ENCODE data around the gene CDC73. TPM values are rescaled to one million over a fixed set of nuclear protein-coding genes. Genes with fewer than 3 reads are reported as not detected.

Gene CDC73
- total RNA-seq, 1 experiment from 2014 or later: 63.2 TPM

- ChIA-PET RAD21 (ENCODE audit: low non-redundant PET in 1 of 2, low total read pairs in 2 of 2, uncharacterized antibody in 2 of 2, unreplicated experiment in 2 of 2) (no interaction called here), POLR2A (no interaction called here)
Observed at GRCh38 chr1:193185211-193185610, 63.4 kb downstream of the CDC73 start.

More at GRCh38 chr1:193185211-193185610, 63.4 kb downstream of the CDC73 start:
- intact Hi-C loops (cut with micrococcal nuclease): loop anchor here (10.0 kb wide), 1 partner anchor 570 kb away; no protein-coding TSS in a partner anchor
- Histone ChIP-seq H3K27me3 (ENCODE audit: insufficient read depth, low read length) (no peaks in the 10 kb centered on the region), H3K4me1 (ENCODE audit: control insufficient read depth in 1 of 2, insufficient read depth in 2 of 2, low read length in 2 of 2) (no peaks in the 10 kb centered on the region), H3K4me3 (replicated peaks in 1 of 2; ENCODE audit: low read depth in 1 of 2, low read length in 2 of 2) (no peak overlapping the region), H3K9ac (ENCODE audit: low read length) (no peak overlapping the region), H3K79me2 (ENCODE audit: insufficient read depth, low read length) (peaks cover 88% of the 10 kb centered on the region), H4K20me1 (ENCODE audit: insufficient read depth) (peaks cover 45% of the 10 kb centered on the region), H3K9me2 (ENCODE audit: insufficient read depth) (no peaks in the 10 kb centered on the region), H3K4me2 (ENCODE audit: low read length) (no peak overlapping the region), H2AFZ (ENCODE audit: low read depth, low read length, poor library complexity, severe bottlenecking) (no peak overlapping the region), H3K36me3 (ENCODE audit: control insufficient read depth in 1 of 2, insufficient read depth in 2 of 2, low read length in 2 of 2) (no peaks in the 10 kb centered on the region), H3K27ac (ENCODE audit: low read depth, low read length) (no peak overlapping the region), H3K9me3 (ENCODE audit: control insufficient read depth in 1 of 2, insufficient read depth in 1 of 2, low read depth in 1 of 2, low read length in 2 of 2) (no peaks in the 10 kb centered on the region)
- TF ChIP-seq ATF3 (IDR thresholded peaks at IDR 0.05) (no peak), YY1 (IDR thresholded peaks at IDR 0.05; ENCODE audit: extremely low read depth, insufficient replicate concordance, low read depth, low read length) (no peak), ZFX (IDR thresholded peaks at IDR 0.05) (no peak), REST (IDR thresholded peaks at IDR 0.05; ENCODE audit: low read depth) (no peak), EZH2 (IDR thresholded peaks at IDR 0.05) (no peak), FOSL1 (IDR thresholded peaks at IDR 0.05; ENCODE audit: low read depth) (no peak), POLR2A (IDR thresholded peaks at IDR 0.05; ENCODE audit: borderline replicate concordance, extremely low read depth, insufficient read depth, insufficient read length) (no peak), POLR2AphosphoS5 (IDR thresholded peaks at IDR 0.05; ENCODE audit: low read depth, low read length) (no peak), MAX (IDR thresholded peaks at IDR 0.05) (no peak), TCF7L2 (IDR thresholded peaks at IDR 0.05; ENCODE audit: borderline replicate concordance, extremely low read depth, insufficient read depth, insufficient read length) (no peak), ELF1 (IDR thresholded peaks at IDR 0.05; ENCODE audit: borderline replicate concordance, low read depth) (no peak), SIN3A (IDR thresholded peaks at IDR 0.05; ENCODE audit: low read depth) (no peak)
- DNase-seq (ENCODE audit: low read depth, low spot score) (no peak), ATAC-seq (no peak)
- no TSS peak for BruUV-seq (replicated peaks)
- CTCF ChIA-PET: interaction anchor here (1.9 kb wide), 1 partner anchor 166 kb away, joined by 5 read pairs; no protein-coding TSS in a partner anchor

All from HCT116 (cell line).